NCI-H1105 (cell line): ENCODE measurements around the gene DBN1.
"Not testable (repeated sequence)": the region's sequence is repeated elsewhere in the genome, so short reads cannot be mapped to it uniquely, and the experiment has no call there.

Source experiments
- DNase-seq: peaks from one replicate; lab custom pipeline; 2025; lab: John Stamatoyannopoulos, UW

DBN1 gene

DNA sequence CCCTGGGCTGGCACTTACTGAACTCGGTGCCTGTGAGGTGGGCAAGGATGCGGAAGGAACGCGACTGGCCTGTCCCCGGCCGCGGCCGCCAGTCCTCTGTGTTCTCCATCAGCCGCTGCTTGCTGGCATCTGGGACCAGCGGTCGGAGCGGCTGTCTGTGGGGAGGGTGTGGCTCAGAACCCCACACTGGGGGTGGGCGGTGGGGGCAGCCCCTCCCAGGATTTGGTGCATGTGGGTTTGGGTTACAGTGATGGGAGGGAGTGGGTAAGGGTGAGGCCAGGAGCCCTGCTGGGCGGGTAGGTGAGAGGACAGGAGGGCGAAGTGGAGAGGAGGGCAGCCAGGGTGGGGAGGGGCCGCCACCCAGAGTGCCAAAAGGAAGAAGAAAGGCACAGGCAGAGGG, 17.6 kb upstream of the DBN1 start:
- DNase-seq: no peak

GRCh38 chr5:177490311-177490991, 17.0 kb upstream of the DBN1 start:
- no peak for DNase-seq

DNA sequence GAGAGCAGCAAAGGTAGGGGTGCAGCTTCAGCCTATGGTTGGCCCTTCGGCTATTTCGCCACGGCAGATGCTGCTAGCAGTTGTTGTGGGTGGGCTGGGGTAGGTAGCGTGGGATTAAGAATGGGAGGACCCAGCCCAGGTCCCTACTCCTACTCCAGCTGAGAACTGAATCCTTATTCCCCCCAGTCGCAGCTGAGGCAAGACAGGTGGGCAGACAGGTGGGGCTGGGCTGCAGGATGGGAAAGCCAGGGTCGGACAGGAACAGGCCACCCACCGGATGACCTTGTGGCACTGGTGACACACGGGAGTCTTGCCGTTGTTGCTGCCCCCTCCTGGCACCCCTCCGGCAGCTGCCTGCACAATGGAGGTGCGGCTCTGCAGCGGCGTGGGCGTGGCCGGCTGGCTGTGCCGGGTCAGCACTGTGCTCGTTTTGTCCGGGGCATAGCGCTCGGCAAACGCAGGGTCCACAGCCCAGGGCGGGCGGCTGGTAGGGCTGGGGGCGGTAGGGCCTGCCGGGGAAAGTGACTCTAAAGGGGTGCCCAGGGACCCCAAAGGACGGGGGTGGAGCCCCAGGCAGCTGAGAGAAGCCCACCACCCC, 15.8 kb upstream of the DBN1 start:
- DNase-seq: no peak

DNA sequence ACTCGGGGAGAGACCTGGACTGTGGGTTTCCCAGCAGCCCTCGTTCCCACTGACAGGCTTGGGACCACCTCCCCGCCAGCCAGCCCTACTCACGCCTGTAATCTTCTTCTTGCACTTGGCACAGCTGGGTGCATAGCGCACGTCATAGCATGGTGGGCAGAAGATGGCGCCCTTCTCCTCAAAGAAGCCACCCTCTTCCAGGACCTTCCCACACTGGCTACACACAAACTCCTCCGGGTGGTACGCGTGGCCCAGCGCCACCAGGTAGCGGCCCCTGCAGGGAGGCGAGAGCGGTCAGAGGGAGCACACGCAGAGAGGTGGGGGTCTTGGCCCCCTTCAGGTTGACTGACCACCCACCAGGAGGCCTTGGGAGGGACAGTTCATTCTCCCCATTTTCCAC, 14.5 kb upstream of the DBN1 start:
- DNase-seq: no peak

DNA sequence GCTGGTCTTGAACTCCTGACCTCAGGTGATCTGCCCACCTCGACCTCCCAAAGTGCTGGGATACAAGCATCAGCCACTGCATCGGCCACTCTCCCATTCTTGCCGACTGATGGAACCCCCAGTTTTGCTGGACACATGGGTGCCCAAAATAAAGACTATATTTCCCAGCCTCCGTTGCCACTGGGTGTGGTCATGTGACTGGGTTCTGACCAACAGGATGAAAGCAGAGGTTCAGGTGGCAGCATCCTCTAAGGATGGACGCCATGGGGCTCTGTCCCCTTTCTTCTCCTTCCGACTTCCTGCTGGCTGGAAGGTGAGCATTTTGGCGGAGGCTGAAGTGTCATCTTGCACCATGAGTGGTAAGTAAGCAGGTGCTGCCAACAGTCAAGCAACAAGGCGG, 13.7 kb upstream of the DBN1 start:
- DNase-seq: no peak

GRCh38 chr5:177486256-177486655, 12.8 kb upstream of the DBN1 start:
- no peak for DNase-seq

DNA sequence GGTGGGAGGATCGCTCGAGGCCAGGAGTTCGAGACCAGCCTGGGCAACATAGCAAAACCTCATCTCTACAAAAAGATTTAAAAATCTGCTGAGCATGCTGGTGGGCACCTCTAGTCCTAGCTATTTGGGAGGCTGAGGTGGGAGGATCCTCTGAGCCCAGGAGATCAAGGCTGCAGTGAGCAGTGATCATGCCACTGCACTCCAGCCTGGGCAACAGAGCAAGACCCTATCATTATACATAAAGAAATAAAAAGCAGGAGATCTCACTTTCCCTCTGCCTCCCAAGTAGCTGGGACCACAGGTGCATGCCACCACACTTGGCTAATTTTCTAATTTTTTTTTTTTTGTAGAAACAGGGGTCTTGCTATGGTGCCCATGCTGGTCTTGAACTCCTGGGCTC, 12.3 kb upstream of the DBN1 start:
- not testable (repeated sequence) for DNase-seq

DNA sequence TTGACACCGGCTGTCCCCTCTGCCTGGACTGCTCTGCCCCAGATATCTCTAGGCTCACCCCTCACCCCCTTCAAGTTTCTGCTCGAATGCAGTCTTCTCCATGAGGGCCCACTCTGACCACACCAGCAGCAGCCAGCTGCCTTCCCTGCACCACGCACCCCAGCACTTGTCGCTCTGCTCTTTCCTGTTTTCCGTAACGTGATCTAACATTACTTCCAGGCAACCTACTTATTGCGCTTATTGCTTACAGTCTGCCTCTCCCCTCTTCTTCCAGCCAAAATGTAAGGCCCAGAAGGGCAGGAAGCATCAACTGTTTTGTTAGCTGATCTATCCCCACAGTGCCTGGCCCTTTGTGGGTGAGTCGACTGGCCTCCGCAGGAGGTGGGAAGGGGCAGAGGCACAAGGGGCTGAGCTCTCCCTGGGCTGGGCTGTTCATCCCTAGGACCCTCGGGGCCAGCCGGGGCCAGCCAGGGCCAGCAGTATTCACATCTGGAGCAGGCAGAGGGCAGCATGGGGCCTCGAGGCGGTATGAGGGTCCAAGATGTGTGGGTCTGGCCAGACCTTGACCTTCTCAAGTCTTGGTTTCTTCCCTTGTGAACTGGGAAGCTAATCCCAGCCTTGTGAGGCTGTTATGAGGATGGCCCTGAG, 11.6 kb upstream of the DBN1 start:
- no peak for DNase-seq

DNA sequence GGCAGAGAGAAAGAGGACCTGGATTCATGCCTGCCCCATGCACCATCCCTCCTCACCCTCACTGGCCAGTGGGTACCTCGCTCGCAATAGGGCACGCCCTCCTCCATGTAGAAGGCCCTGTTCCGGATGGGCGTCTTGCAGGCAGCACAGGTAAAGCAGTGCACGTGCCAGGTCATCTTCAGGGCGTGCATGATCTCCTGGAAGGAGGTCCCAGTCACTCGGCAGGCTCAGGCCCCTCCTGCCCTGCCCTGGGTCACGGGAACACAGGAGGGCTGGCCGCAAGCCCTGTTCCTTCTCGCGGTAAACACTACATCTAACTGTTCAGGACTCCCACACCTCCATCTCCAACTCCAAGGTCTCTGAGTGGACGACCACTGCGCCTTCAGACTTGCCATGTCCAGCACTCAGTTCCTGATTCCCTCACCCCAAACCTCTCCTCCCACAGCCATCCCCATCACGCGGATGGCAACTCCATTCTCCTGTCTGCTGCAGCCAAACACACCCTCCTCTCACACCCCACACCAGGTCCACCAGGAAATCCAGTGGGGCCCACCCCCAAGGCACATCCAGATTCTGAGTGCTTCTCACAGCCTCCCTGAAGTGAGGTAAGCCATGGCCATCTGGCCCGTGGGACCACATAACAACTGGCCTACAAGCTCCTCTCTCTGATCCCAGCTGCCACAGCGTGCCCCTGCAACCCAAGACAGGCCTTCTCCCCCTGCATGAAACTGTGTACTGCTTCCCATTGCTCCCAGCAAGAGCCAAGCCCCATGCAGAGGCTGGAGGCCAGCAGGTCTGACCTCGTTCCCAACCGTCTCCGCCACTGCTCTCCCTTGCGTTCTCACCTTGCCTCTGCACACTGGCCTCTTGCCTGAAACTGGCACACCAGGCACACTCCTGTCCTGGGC, 10.8 kb upstream of the DBN1 start:
- DNase-seq: no peak

DNA sequence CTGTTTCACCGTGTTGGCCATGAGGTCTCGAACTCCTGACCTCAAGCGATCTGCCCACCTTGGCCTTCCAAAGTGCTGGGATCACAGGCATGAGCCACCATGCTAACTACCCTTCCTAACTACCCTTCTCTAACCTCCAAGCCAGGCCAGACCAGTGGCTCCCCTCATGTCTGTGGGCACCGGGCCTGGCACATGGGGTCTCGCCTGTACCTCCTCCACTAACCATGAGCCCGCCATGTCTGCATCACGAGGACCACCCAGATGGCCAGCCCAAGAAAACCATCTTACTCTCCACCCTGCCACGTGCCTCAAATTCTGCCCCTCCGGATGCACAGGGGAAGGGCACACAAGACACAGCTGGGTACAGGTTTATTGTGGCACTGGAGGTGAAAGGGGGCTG, 9.6 kb upstream of the DBN1 start:
- no peak for DNase-seq

DNA sequence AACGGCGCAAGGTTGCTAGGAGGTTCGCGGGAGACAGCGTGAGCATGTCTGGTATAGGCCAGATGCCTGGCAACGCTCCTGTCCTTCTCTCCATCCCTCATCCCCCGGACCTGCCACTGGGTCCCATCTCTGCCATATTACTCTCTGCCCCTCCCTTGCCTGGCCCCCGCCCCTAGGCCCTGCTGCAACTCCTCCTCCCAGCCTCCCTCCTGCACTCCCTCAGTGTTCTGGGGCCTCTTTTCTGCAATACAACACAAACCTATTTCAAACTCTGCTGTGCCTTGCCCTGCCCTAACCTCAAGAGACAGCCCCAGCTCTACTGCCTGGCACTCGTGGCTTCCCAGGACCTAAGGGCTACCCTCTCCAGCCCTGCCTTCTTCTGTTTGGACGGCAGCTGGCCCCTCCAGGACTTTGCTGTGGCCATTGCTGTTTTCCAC, 8.9 kb upstream of the DBN1 start:
- DNase-seq: no peak

- DNase-seq: no peak
Measured at GRCh38 chr5:177479774-177480173, 6.3 kb upstream of the DBN1 start.

GRCh38 chr5:177478711-177479646, 5.5 kb upstream of the DBN1 start:
- DNase-seq: no peak

- no peak for DNase-seq
Measured at GRCh38 chr5:177477701-177478477, 4.5 kb upstream of the DBN1 start.

GRCh38 chr5:177476531-177477233, 3.2 kb upstream of the DBN1 start:
- no peak for DNase-seq

DNA sequence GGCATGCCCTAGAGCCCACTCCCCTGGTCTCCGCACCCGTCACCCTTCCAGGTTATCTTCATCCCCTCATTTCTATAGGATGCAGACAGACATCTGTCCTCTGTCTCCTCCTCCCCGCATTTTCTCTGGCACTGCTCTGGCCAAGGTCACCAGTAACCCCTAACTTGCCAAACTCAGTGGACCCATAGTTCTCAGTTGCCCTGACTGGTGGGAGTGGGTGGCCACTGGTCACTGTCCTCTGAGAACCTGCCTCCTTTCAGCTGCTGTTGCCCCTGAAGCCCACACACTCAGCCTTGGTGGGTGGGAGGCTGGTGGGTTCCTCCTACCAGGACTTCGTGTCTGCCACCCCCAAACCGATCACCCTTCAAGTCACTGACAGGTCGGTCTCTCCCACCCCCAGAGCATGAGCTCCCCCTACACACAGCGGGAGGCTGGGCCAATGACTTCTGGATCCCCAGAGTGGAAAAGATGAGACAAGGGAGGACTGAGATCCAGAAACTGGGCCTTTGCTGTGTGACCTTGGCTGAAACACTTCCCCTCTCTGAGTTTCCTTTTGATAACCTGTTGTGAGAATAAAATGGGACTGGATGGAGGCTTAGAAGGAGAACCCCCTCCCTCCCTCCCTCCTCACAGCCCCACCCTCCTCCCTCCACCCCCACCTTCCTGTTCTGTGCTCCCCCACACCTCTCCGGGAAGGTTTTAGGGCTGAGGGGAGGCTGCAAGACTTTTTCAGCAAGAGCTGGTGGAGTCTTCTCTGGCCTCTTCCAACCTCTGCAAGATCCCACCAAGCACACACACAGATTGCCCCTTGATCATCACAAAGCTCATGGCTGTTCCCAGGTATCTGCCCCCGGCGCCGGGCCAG, 2.4 kb upstream of the DBN1 start:
- DNase-seq: no peak

DNA sequence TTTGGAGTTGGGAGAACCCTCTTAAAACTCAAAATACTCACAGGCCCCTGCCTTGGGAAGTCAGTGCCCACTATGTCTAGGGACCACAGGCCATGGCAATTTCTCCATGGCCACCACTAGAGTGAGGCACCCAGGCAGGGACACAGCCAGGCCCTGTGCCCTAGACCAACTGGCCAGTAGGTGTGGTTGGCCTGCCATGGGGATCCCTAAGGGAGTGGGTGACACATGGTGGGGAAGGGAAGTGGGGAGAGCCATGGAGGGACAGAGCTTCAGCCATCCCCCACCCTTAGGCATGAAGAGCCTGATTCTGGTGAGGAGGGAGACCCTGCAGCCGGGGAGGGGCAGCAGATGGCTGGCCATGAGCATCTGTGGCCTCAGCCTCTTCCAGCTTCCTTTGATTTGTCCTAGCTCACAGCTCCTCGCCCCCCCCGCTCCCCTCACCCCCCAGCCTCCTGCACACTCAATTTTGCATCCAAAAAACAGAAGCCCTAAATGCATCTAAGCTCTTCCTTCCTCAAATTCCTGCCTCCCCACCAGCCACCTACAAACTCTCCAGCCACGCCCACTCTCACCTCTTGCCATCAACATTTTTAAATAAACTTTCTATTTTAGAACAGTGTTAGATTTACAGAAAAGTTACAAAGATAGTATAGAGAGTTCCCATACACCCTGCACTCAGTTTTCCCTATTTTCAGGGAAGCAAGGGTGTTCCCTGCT, 1.6 kb upstream of the DBN1 start:
- no peak for DNase-seq

- no peak for DNase-seq
Measured at GRCh38 chr5:177474002-177474476, 605 bp upstream of the DBN1 start.
